ENCODE results near the gene HHIPL1. TPM values are rescaled to one million over a fixed set of nuclear protein-coding genes. Genes with fewer than 3 reads are reported as not detected.

The HHIPL1 gene
- total and polyA plus RNA-seq, 8 donors: 2.2 to 3.1 (median 2.6) TPM

DNA sequence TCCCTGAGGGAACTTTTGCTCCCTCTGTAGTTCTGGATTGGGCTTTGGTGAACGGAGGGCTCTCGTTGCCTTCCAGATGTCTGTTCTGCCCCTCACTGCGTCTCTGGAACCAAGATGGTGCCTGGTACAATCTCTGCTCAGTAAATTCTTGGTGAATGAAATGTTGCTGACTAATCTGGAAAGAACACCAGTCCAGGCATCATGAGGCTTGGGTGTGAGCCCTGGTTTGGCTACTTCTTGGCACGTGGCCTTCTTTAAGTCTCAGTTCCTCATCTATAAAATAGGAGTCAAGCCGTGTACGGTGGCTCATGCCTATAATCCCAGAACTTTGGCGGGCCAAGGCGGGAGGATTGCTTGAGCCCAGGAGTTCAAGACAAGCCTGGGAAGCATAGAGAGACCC, 4.3 kb downstream of the HHIPL1 start:
- DNase-seq (peak in 1 of 4 donors; percentile 20), ATAC-seq (no peak)
- H3K9me3 ChIP-seq: no peaks in the 10 kb centered on the region
- H3K4me3 ChIP-seq: no peak overlapping the region
- TF ChIP-seq, protein P1, sequence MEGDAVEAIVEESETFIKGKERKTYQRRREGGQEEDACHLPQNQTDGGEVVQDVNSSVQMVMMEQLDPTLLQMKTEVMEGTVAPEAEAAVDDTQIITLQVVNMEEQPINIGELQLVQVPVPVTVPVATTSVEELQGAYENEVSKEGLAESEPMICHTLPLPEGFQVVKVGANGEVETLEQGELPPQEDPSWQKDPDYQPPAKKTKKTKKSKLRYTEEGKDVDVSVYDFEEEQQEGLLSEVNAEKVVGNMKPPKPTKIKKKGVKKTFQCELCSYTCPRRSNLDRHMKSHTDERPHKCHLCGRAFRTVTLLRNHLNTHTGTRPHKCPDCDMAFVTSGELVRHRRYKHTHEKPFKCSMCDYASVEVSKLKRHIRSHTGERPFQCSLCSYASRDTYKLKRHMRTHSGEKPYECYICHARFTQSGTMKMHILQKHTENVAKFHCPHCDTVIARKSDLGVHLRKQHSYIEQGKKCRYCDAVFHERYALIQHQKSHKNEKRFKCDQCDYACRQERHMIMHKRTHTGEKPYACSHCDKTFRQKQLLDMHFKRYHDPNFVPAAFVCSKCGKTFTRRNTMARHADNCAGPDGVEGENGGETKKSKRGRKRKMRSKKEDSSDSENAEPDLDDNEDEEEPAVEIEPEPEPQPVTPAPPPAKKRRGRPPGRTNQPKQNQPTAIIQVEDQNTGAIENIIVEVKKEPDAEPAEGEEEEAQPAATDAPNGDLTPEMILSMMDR (IDR thresholded peaks at IDR 0.05): no peak
- no peak overlapping the region for H3K27ac ChIP-seq
- H3K27me3 ChIP-seq: peaks cover 0 to 36% of the 10 kb centered on the region in 2 donors
- H3K36me3 ChIP-seq: no peaks in the 10 kb centered on the region
- H3K4me1 ChIP-seq: peaks cover 3 to 10% of the 10 kb centered on the region in 2 donors
- intact Hi-C loops (cut with DNase I): no loop called here

DNA sequence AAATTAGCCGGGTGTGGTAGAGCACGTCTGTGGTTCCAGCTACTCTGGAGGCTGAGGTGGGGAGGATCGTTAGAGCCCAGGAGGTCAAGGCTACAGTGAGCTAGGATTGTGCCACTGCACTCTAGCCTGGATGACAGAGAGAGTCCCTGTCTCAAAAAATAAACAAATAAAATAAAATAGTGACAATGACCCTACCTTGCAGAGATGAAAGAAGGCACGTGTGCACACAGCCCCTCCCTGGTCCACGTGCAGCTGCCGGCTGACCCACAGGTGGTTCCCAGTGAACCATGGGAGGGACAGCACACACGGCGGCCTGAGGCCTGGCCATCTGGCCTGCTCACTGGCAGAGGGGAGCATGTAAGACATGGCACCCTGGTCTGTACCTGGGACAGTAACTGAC, 4.7 kb downstream of the HHIPL1 start:
- H3K9me3 ChIP-seq: no peaks in the 10 kb centered on the region
- H3K36me3 ChIP-seq: no peaks in the 10 kb centered on the region
- no peak overlapping the region for H3K4me3 ChIP-seq
- peaks cover 0 to 32% of the 10 kb centered on the region in 2 donors for H3K27me3 ChIP-seq
- peaks cover 3 to 10% of the 10 kb centered on the region in 2 donors for H3K4me1 ChIP-seq
- intact Hi-C loops (cut with DNase I): no loop called here
- ATAC-seq (no peak), DNase-seq (peak in 1 of 4 donors; percentile 28)
- TF ChIP-seq, protein P1 (IDR thresholded peaks at IDR 0.05): no peak
- no peak overlapping the region for H3K27ac ChIP-seq

DNA sequence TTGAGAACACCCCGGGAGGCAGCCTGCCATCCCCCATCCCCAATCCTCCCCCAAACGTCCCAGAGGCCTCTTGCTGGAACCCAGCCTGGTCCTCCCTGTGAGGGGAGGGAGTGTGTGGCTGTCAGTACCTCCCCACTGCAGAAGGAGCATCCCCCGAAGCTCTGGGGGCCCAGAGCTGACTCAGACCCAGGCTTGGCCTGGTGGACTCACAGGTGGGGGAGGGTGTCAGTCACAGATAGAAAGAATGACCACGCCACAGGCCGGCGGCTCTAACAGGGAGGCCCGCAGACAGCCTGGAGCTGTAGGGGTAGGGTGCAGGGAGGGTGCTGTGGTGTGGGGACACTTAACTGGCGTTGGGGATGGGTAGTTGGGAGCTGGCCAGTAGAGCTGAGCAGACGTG, 5.3 kb downstream of the HHIPL1 start:
- TF ChIP-seq, protein P1 (IDR thresholded peaks at IDR 0.05): no peak
- no peak for ATAC-seq
- intact Hi-C loops (cut with DNase I): no loop called here

DNA sequence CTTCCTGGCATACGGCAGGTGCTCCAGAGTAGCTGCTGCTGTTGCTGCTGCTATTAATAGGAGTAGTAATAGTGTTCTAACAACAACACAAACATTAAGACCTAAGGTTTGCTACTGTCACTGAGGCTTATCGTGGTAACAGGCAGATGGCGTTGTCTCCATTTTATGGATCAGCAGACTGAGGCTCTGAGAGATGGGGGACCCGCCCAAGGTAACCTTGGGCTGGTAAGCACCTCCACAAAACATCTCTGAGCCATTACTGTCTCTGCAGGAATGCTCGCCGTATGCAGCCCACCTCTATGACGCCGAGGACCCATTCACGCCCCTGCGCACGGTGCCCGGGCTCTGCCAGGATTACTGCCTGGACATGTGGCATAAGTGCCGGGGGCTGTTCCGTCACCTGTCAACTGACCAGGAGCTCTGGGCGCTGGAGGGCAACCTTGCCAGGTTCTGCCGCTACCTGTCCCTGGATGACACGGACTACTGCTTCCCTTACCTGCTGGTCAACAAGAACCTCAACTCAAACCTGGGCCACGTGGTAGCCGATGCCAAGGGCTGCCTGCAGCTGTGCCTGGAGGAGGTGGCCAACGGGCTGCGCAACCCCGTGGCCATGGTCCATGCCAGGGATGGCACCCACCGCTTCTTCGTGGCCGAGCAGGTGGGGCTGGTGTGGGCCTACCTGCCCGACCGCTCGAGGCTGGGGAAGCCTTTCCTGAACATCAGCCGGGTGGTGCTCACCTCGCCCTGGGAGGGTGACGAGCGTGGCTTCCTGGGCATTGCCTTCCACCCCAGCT, 7.2 kb downstream of the HHIPL1 start:
- DNase-seq (no peak), ATAC-seq (no peak)
- intact Hi-C loops (cut with DNase I): no loop called here
- Histone ChIP-seq H3K27me3 (peaks cover 0 to 16% of the 10 kb centered on the region in 2 donors), H3K27ac (no peak overlapping the region), H3K36me3 (no peaks in the 10 kb centered on the region), H3K4me3 (no peak overlapping the region), H3K4me1 (no peaks in the 10 kb centered on the region), H3K9me3 (no peaks in the 10 kb centered on the region)
- TF ChIP-seq, protein P1 (IDR thresholded peaks at IDR 0.05): no peak

More for the DNA sequence above, 5.3 kb downstream of the HHIPL1 start:
- Histone ChIP-seq H3K4me3 (no peak overlapping the region), H3K9me3 (no peaks in the 10 kb centered on the region), H3K27ac (no peak overlapping the region), H3K4me1 (peaks cover 3 to 7% of the 10 kb centered on the region in 2 donors), H3K36me3 (no peaks in the 10 kb centered on the region), H3K27me3 (peaks cover 0 to 27% of the 10 kb centered on the region in 2 donors)
- peak in 1 of 4 donors; percentile 57 for DNase-seq

DNA sequence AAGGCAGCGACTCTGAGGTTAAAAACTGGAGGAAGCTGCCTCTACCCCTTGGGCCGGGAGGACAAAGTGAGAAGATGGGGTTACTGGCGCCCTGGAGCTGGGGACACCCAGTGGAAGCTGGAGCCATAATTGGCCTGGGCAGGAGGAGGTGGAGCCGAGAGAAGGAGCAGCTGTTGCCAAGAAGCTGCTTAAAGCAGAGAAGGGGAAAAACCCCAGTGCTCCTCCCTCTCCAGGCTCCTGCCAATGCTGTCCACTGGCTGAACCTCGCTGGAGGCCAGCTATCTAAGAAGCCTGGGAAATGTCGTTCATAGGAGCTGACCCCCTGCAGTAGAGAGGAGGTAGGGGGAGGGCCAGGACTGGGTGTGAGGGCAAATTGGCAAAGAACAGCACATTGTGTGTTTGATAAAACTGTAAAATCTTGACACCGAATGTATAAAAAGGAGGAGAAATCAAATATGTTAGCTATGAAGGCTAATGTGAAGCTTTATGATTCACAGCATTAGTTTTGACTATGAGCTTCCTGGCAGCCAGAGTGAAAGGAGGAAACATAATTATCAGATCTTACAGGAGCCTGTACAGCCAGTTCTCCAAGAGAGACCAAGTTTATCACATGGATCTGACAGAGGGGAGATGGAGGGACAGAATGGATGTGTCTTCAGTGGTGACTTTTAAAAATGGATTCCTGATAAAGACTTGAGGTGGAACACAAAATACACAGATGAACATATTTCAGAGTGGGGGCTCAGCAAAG, 9.5 kb downstream of the HHIPL1 start:
- no peak overlapping the region for H3K27ac ChIP-seq
- no peaks in the 10 kb centered on the region for H3K4me1 ChIP-seq
- no peak overlapping the region for H3K4me3 ChIP-seq
- DNase-seq (peak; percentile 56 to 85 (median 63)), ATAC-seq (peak; percentile 93)
- intact Hi-C loops (cut with DNase I): no loop called here
- peaks cover 10 to 30% of the 10 kb centered on the region in 2 donors for H3K27me3 ChIP-seq
- TF ChIP-seq, protein P1 (IDR thresholded peaks at IDR 0.05): no peak
- H3K9me3 ChIP-seq: no peaks in the 10 kb centered on the region
- no peaks in the 10 kb centered on the region for H3K36me3 ChIP-seq

Data from left lung (tissue), 10 donors.